ENCODE measurements around the gene RBM22.

RBM22 gene

DNA sequence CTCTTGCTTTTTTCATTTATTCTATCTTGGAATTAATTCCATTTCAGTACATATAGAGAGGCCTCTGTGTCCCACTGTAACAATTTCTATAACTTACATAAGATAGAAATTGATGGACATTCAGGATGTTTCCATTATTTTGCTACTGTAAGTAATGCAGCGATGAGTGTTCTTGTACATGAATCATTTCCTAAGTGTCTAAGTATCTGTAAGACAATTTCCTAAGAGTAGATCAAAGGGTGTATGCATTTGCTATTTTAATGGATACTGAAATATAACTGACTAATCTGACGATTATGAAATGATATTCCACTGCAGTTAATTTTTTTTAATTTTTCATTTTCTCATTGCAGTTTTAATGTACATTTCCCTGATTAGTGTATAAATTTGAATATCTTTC lies 23.0 kb upstream of the RBM22 start:
- TF ChIP-seq, protein P1, sequence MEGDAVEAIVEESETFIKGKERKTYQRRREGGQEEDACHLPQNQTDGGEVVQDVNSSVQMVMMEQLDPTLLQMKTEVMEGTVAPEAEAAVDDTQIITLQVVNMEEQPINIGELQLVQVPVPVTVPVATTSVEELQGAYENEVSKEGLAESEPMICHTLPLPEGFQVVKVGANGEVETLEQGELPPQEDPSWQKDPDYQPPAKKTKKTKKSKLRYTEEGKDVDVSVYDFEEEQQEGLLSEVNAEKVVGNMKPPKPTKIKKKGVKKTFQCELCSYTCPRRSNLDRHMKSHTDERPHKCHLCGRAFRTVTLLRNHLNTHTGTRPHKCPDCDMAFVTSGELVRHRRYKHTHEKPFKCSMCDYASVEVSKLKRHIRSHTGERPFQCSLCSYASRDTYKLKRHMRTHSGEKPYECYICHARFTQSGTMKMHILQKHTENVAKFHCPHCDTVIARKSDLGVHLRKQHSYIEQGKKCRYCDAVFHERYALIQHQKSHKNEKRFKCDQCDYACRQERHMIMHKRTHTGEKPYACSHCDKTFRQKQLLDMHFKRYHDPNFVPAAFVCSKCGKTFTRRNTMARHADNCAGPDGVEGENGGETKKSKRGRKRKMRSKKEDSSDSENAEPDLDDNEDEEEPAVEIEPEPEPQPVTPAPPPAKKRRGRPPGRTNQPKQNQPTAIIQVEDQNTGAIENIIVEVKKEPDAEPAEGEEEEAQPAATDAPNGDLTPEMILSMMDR (IDR thresholded peaks at IDR 0.05): no peak

DNA sequence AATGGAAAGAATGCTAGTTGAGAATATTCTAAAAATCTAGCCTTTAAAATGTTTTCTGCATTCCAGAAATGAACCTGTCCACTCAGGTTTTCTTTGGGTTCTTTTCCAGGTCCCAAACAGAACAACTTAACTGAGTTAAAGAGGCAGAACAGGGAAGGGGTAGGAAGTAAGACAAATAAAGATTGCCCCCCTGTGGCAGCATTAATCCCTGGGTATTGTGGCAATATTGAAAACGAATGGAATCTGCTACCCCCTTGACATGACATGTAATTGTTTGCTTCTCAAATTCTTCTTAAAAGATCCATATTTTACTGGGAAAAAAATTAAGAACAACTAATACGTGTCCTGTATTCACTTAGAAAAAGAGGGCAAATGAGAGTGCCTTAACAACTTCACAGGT lies 9.3 kb upstream of the RBM22 start:
- TF ChIP-seq, protein P1 (IDR thresholded peaks at IDR 0.05): peak; percentile 23; the same call in 1 of the 2 replicates

DNA sequence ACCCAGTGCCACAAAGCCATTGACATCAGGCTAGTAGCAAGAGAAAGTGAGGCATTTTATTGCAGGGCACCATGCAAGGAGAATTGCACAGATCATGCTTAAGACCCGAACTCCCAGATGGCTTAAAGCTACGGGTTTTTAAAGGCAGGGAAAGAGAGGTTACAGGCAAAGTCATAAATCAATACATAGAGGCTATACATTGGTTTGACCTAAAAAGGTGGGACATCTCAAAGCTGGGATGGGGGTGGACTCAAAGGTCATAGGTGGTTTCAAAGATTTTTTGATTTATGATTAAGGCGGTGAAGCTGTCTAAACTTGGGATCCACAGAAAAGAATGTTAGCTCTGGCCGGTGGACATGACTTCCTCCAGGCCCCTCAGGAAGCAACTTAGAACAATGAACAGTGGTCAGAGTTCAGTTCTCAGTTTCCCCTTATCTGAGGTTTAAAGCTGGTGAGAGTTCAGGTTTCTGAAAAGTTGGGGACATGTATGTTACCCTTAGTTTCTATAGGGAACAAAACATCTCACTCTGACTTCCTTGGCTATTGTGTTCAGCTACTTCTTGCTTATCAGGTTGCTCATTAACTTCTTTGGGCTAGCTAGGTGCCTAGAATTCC lies 6.0 kb upstream of the RBM22 start:
- TF ChIP-seq, protein P1 (IDR thresholded peaks at IDR 0.05): no peak

GRCh38 chr5:150703762-150704161 lies 2.9 kb upstream of the RBM22 start:
- TF ChIP-seq, protein P1 (IDR thresholded peaks at IDR 0.05): no peak

DNA sequence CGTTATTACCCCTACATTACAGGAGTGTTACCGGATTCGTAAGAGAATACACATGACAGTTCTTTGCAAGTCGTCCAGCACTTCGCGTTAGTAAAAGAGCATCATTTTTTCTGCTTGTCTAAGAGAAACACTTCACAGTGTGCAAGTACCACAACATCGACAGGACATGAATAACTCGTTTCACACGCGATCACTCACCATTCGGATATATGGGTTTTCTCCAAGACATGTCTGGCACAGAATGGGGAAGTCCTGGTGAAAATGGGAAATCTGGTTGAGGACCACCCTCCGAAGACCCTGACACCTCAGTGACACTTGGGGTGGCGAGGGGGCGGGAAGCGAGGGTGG lies 642 bp downstream of the RBM22 start:
- TF ChIP-seq, protein P1 (IDR thresholded peaks at IDR 0.05): no peak

- TF ChIP-seq, protein P1 (IDR thresholded peaks at IDR 0.05): no peak
Observed at GRCh38 chr5:150694612-150695011, 6.2 kb downstream of the RBM22 start.

- TF ChIP-seq, protein P1 (IDR thresholded peaks at IDR 0.05): no peak
Observed at GRCh38 chr5:150692276-150692675, 8.6 kb downstream of the RBM22 start.

GRCh38 chr5:150690760-150691159 lies 10.1 kb downstream of the RBM22 start:
- TF ChIP-seq, protein P1 (IDR thresholded peaks at IDR 0.05): no peak

Measured in LNCAP (cell line).